NB4 (cell line): ENCODE data around the gene ITPK1.

Source experiments
- DNase-seq: peaks from one replicate; pipeline ENCODE4 v3.0.0; 2010; ENCODE audit warnings: low read depth
- H3K4me3 ChIP-seq: one replicate; pipeline ENCODE4 v1.5.1; 2011; ENCODE audit warnings: mild to moderate bottlenecking, low read depth, low read length, moderate library complexity
- CTCF ChIP-seq: IDR thresholded peaks from one replicate; pipeline ENCODE4 v1.5.1; 2012; ENCODE audit warnings: low read depth, low read length
- MYC ChIP-seq: IDR thresholded peaks from 2 replicates; pipeline ENCODE4 v1.6.1; 2011; ENCODE audit warnings: low read depth, low read length
- POLR2A ChIP-seq: IDR thresholded peaks from 2 replicates; pipeline ENCODE4 v1.6.1; 2011; ENCODE audit warnings: mild to moderate bottlenecking; ENCODE audit not compliant: insufficient read length; ENCODE audit errors: extremely low read depth
- TF ChIP-seq, protein P1 (sequence below): IDR thresholded peaks from 2 replicates; pipeline ENCODE4 v1.6.1; 2011; ENCODE audit warnings: low read depth, low read length

The ITPK1 gene

GRCh38 chr14:93045965-93046704 lies 69.6 kb downstream of the ITPK1 start:
- H3K4me3 ChIP-seq: no peak overlapping the region
- no peak for DNase-seq
- TF ChIP-seq POLR2A: no peak
- TF ChIP-seq, protein P1, sequence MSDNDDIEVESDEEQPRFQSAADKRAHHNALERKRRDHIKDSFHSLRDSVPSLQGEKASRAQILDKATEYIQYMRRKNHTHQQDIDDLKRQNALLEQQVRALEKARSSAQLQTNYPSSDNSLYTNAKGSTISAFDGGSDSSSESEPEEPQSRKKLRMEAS: peak; percentile 69

GRCh38 chr14:93045211-93045674 lies 70.5 kb downstream of the ITPK1 start:
- no peak for DNase-seq
- H3K4me3 ChIP-seq: no peak overlapping the region
- no peak for TF ChIP-seq POLR2A
- TF ChIP-seq MYC: no peak
- no peak for TF ChIP-seq CTCF
- TF ChIP-seq, protein P1: no peak

- no peak overlapping the region for H3K4me3 ChIP-seq
- DNase-seq: no peak
- TF ChIP-seq, protein P1: no peak
- no peak for TF ChIP-seq MYC
- TF ChIP-seq CTCF: no peak
- no peak for TF ChIP-seq POLR2A
Measured at GRCh38 chr14:93044556-93044955, 71.2 kb downstream of the ITPK1 start.

DNA sequence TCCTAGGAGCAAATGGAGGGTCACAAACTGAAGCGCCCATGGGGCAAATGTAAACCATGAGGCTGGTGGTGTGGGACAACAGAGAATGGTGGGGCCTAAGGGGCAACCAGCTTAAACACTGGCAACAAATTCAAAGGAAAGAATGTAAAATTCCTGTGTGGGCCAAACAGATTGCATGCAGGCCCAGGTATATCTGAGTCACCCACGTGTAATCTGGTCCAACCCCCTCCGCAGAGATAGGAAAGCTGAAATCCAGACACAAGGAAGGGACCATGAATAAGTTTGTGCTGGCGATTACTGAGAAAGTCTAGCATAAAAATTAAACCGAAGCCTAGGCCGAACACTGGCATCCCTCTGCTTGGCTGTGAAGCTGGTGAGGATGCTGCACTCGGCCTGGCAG lies 71.6 kb downstream of the ITPK1 start:
- no peak for DNase-seq
- H3K4me3 ChIP-seq: no peak overlapping the region
- TF ChIP-seq, protein P1: no peak
- TF ChIP-seq POLR2A (no peak), CTCF (no peak), MYC (no peak)

- H3K4me3 ChIP-seq: no peak overlapping the region
- TF ChIP-seq, protein P1: no peak
- TF ChIP-seq POLR2A (no peak), MYC (no peak), CTCF (no peak)
- no peak for DNase-seq
Measured at GRCh38 chr14:93042968-93043940, 72.5 kb downstream of the ITPK1 start.

GRCh38 chr14:93041830-93042229 lies 73.9 kb downstream of the ITPK1 start:
- no peak for DNase-seq
- H3K4me3 ChIP-seq: no peak overlapping the region
- TF ChIP-seq MYC: no peak
- TF ChIP-seq CTCF: no peak
